Testis (tissue), 3 donors: ENCODE data around the gene CSTB. TPM values are rescaled to one million over a fixed set of nuclear protein-coding genes. Genes with fewer than 3 reads are reported as not detected.

ENCODE experiments used
- DNase-seq: peaks from one replicate; pipeline ENCODE4 v3.0.0-alpha.2; 2019
- H3K27ac ChIP-seq, 2 donors: fragments of 200-600 bp; sonication (generic); one replicate each; pipeline ENCODE4 v1.5.1; 2019
- H3K27me3 ChIP-seq: fragments of 200-600 bp; sonication (generic); one replicate; pipeline ENCODE4 v1.5.1; 2019
- H3K36me3 ChIP-seq: fragments of 200-600 bp; sonication (generic); one replicate; pipeline ENCODE4 v1.5.1; 2017; ENCODE audit warnings: low read depth; ENCODE audit errors: missing control alignments
- H3K4me1 ChIP-seq: fragments of 200-600 bp; sonication (generic); one replicate; pipeline ENCODE4 v1.5.1; 2019
- H3K4me3 ChIP-seq, 2 donors: fragments of 200-600 bp; sonication (generic); one replicate each; pipeline ENCODE4 v1.5.1; 2017 to 2019
- H3K9me3 ChIP-seq: fragments of 200-600 bp; sonication (generic); one replicate; pipeline ENCODE4 v1.5.1; 2017
- CTCF ChIP-seq, 3 experiments: fragments of 450-650 bp in 2 of 3; fragments of 200-600 bp in 1 of 3; sonication (generic) in 1 of 3; IDR thresholded peaks; one replicate each; pipeline ENCODE4 v1.5.1; 2016 to 2019; ENCODE audit warnings: antibody characterized with exemption in 3 of 3, mild to moderate bottlenecking in 2 of 3, moderate library complexity in 1 of 3
- POLR2A ChIP-seq: fragments of 450-650 bp; IDR thresholded peaks from one replicate; pipeline ENCODE4 v1.6.1; 2017; ENCODE audit warnings: antibody characterized with exemption, mild to moderate bottlenecking, moderate library complexity
- WGBS, 2 donors: methylation state at CpG; one replicate each; pipeline ENCODE4 v1.1.5; 2018; 5-methylcytosine and 5-hydroxymethylcytosine counted together
- intact Hi-C: fragments of 100-400 bp; cut with DNase I; formaldehyde crosslinking; loops from one replicate; pipeline ENCODE4 v1.15.1; 2023; ENCODE audit warnings: low total_unique reads
- polyA plus RNA-seq: library from polyadenylated mRNA; stranded (reverse); fragments of 350-450 nt; fragmentation: Illumina TruSeq; extraction: RNeasy Lipid Tissue Mini Kit (QIAGEN cat#74804); gene quantifications from one replicate; pipeline ENCODE4 v1.2.3, GENCODE V29; 2014; ENCODE audit warnings: low read depth, low replicate concordance; ENCODE audit not compliant: insufficient read depth
- total RNA-seq, 2 donors: library from RNA; depleted of rRNA; stranded (reverse); fragments of >200 nt; gene quantifications; one replicate each; pipeline ENCODE4 v1.2.3, GENCODE V29; 2016

The CSTB gene
- total and polyA plus RNA-seq, 3 donors from 2014 or later: 23.9 to 49.5 (median 31.0) TPM

- Histone ChIP-seq H3K36me3 (no peaks in the 10 kb centered on the region), H3K27ac (peak overlapping the region; percentile 64 to 87), H3K27me3 (no peaks in the 10 kb centered on the region), H3K9me3 (no peaks in the 10 kb centered on the region), H3K4me3 (no peak overlapping the region), H3K4me1 (peaks cover 76% of the 10 kb centered on the region)
- intact Hi-C loops: no loop called here
- no peak for TF ChIP-seq CTCF (IDR thresholded peaks at IDR 0.05)
- TF ChIP-seq POLR2A: no peak
- DNase-seq: no peak
- WGBS, 2 donors: 70 to 82% methylated on average over 6 of the region's 6 CpGs
These were observed 44.6 kb downstream of the CSTB start for GRCh38 chr21:43731476-43731875.

GRCh38 chr21:43728467-43729390 is 47.4 kb downstream of the CSTB start:
- H3K27ac ChIP-seq: peak overlapping the region; percentile 93
- no peaks in the 10 kb centered on the region for H3K36me3 ChIP-seq
- intact Hi-C loops: no loop called here
- 0 to 2% methylated on average over 10 to 57 of the region's 59 CpGs for WGBS, 2 donors
- peak overlapping the region; percentile 45 to 68 for H3K4me3 ChIP-seq
- H3K9me3 ChIP-seq: no peaks in the 10 kb centered on the region
- H3K4me1 ChIP-seq: peaks cover 61% of the 10 kb centered on the region
- TF ChIP-seq CTCF (IDR thresholded peaks at IDR 0.05) (peak in 2 of 3 experiments; percentile 22 to 53), POLR2A (no peak)
- peak; percentile 98 for DNase-seq
- no peaks in the 10 kb centered on the region for H3K27me3 ChIP-seq

- Histone ChIP-seq H3K27ac (peak overlapping the region; percentile 93), H3K27me3 (no peaks in the 10 kb centered on the region), H3K9me3 (no peaks in the 10 kb centered on the region), H3K36me3 (no peaks in the 10 kb centered on the region), H3K4me3 (peak overlapping the region in 1 of 2 donors; percentile 68), H3K4me1 (peaks cover 55% of the 10 kb centered on the region)
- intact Hi-C loops: no loop called here
- no peak for DNase-seq
- TF ChIP-seq POLR2A (no peak), CTCF (IDR thresholded peaks at IDR 0.05) (no peak)
- 3 to 17% methylated on average over 6 to 7 of the region's 7 CpGs for WGBS, 2 donors
These were observed 48.0 kb downstream of the CSTB start for GRCh38 chr21:43728154-43728466.

- TF ChIP-seq POLR2A: no peak
- no peak for TF ChIP-seq CTCF (IDR thresholded peaks at IDR 0.05)
- peak; percentile 80 for DNase-seq
- Histone ChIP-seq H3K27me3 (no peaks in the 10 kb centered on the region), H3K4me1 (peaks cover 51% of the 10 kb centered on the region), H3K36me3 (no peaks in the 10 kb centered on the region), H3K4me3 (no peak overlapping the region), H3K27ac (peak overlapping the region; percentile 93), H3K9me3 (no peaks in the 10 kb centered on the region)
- intact Hi-C loops: no loop called here
- WGBS, 2 donors: 38 to 41% methylated on average over 7 to 10 of the region's 10 CpGs
These were observed 48.5 kb downstream of the CSTB start for GRCh38 chr21:43727519-43728153.
